ENCODE data around the gene DCDC2C. TPM values are rescaled to one million over a fixed set of nuclear protein-coding genes. Genes with fewer than 3 reads are reported as not detected.

Gene DCDC2C
- total and polyA plus RNA-seq, 9 of the 15 experiments (the other 6 are each of a cell fraction or from before 2014, with no cell fraction given) = not detected

DNA sequence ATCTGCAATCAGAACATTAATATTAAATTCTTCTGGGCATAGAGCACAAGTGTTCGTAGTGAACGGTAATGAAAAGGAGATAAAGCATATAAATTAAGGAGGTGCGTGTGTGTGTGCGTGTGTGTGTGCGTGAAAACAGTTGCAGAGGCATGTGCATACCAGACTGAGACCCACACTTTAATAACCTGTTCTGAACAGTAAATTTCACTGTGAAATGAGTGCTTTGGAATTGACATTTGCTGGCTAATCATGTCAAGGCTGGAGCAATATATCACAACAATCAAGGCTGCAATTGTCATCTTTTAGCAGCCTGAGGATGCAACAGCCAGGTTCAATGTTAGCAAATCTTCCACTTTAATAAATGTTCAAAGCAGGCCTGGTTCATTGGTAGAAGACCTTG is 57.9 kb downstream of the DCDC2C start:
- FAIRE-seq = no peak
- Histone ChIP-seq H3K36me3 (ENCODE audit: control insufficient read depth, insufficient read depth, low read length) (no peaks in the 10 kb centered on the region), H4K20me1 (replicated peaks; ENCODE audit: control insufficient read depth, insufficient read depth, low read length) (no peaks in the 10 kb centered on the region), H3K4me1 (replicated peaks in 1 of 2; ENCODE audit: control insufficient read depth in 2 of 2, insufficient read depth in 2 of 2, low read length in 2 of 2) (no peaks in the 10 kb centered on the region), H3K4me2 (ENCODE audit: insufficient read depth, low read length) (no peak overlapping the region), H3K9ac (ENCODE audit: insufficient read depth in 1 of 2, low read depth in 2 of 2, low read length in 2 of 2) (no peak overlapping the region), H3K27ac (ENCODE audit: extremely low read depth, low read depth, low read length) (no peak overlapping the region), H3K79me2 (ENCODE audit: control insufficient read depth, insufficient read depth, low read length) (no peaks in the 10 kb centered on the region), H3K9me3 (replicated peaks; ENCODE audit: control insufficient read depth, insufficient read depth, low read depth, low read length) (no peaks in the 10 kb centered on the region), H3K9me1 (ENCODE audit: control insufficient read depth, insufficient read depth, low read length) (no peaks in the 10 kb centered on the region), H3K27me3 (ENCODE audit: control insufficient read depth in 2 of 2, insufficient read depth in 2 of 2, low read length in 2 of 2) (peaks cover 0 to 5% of the 10 kb centered on the region in 2 experiments; a peak in 1 of 5 replicates), H3K4me3 (no peak overlapping the region), H2AFZ (ENCODE audit: low read depth, low read length) (no peak overlapping the region)
- no peak for ATAC-seq
- ChIA-PET POLR2A (interaction anchor here (1.5 kb wide), 1 partner anchor 22 kb away, joined by 4 read pairs; no protein-coding TSS in a partner anchor), CTCF (ENCODE audit: low intra/inter-chr PET ratio) (no interaction called here)
- intact Hi-C loops (cut with micrococcal nuclease) (no loop called here), in situ Hi-C loops (cut with MboI) (no loop called here)
- WGBS (ENCODE audit: insufficient coverage, low coverage, missing lambda C conversion rate) = 0% methylated on average over 5 of the region's 5 CpGs
- no TSS peak for BruUV-seq (replicated peaks)
- no peak for DNase-seq (ENCODE audit: extremely low read depth in 1 of 4, low spot score in 3 of 4)
- TF ChIP-seq NFXL1 (CRISPR knock-in tag; IDR thresholded peaks at IDR 0.05) = no peak
- TF ChIP-seq SMARCA5 (IDR thresholded peaks at IDR 0.05) = no peak
- TF ChIP-seq TEAD4 (IDR thresholded peaks at IDR 0.05; ENCODE audit: low read length) = no peak
- no peak for TF ChIP-seq TEAD4 (CRISPR knock-in tag; IDR thresholded peaks at IDR 0.05; ENCODE audit: borderline replicate concordance)
- TF ChIP-seq, protein P1, sequence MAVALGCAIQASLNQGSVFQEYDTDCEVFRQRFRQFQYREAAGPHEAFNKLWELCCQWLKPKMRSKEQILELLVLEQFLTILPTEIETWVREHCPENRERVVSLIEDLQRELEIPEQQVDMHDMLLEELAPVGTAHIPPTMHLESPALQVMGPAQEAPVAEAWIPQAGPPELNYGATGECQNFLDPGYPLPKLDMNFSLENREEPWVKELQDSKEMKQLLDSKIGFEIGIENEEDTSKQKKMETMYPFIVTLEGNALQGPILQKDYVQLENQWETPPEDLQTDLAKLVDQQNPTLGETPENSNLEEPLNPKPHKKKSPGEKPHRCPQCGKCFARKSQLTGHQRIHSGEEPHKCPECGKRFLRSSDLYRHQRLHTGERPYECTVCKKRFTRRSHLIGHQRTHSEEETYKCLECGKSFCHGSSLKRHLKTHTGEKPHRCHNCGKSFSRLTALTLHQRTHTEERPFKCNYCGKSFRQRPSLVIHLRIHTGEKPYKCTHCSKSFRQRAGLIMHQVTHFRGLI (CRISPR knock-in tag; IDR thresholded peaks at IDR 0.05) = no peak
- TF ChIP-seq ZNF444 (CRISPR knock-in tag; IDR thresholded peaks at IDR 0.05) = no peak
- no peak for TF ChIP-seq SIN3A (IDR thresholded peaks at IDR 0.05; ENCODE audit: borderline replicate concordance in 2 of 2, control insufficient read depth in 1 of 2, low read depth in 2 of 2, low read length in 2 of 2)
- no peak for TF ChIP-seq CBX3 (IDR thresholded peaks at IDR 0.05; ENCODE audit: borderline replicate concordance in 1 of 2, low read length in 2 of 2)
- no peak for TF ChIP-seq ZBTB17 (CRISPR knock-in tag; IDR thresholded peaks at IDR 0.05)
- TF ChIP-seq, protein P2, sequence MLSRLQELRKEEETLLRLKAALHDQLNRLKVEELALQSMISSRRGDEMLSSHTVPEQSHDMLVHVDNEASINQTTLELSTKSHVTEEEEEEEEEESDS (CRISPR knock-in tag; IDR thresholded peaks at IDR 0.05) = no peak
- TF ChIP-seq PHB (CRISPR knock-in tag; IDR thresholded peaks at IDR 0.05) = no peak
- TF ChIP-seq, protein P3, sequence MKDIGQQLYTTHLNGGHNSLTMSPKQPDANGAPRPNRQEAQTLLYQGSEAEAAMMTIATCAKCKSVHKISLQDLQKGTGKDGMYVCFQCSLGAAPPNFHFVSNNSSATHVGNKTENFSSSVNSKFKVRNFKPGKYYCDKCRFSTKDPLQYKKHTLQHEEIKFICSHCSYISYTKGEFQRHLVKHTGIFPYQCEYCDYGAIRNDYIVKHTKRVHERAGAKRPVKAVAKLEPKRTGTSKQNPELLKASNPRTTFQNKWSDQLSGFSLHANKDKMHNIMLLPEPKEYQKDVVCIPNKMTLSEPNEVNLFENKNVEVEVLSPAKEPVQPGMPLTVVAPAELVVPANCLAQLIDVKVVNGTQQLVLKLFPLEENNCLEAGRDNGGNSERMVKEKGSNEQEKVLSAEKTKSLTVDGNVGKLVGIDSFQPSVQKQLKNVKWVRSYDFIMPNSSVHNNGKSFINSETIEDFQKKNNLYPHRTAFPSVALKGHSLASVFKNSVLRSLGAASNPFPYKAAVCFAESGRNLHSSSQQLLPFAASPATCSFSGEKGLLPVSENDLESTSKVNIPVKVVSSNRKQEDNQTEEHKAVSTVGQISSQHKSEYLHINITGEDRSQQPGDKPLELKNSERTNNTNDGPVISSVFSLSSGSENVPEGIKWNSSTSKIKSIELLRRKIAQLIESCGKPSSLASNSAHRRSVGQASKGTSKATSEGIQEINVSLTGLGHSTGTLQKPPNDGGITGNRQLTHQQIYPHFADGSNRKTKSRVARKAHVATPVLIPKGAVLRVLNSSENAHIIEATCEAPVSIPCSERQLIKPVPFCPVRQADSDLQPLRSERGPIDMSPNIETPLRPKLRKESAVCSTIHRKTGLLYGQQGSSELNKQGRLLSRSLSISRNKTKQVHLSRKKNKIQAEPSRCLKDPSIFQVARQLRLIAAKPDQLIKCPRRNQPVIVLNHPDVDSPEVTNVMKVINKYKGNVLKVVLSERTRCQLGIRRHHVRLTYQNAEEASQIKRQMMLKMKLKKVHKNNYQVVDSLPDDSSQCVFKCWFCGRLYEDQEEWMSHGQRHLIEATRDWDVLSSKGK (CRISPR knock-in tag; IDR thresholded peaks at IDR 0.05) = no peak
